HG02840 (cell line): ENCODE measurements around the gene SYNPO.

ENCODE experiments used
- ATAC-seq: cut with Tn5 transposase; IDR thresholded peaks from one replicate; pipeline ENCODE4 v1.9.1; 2021; ENCODE audit warnings: mild to moderate bottlenecking, moderate library complexity, moderate number of reproducible peaks; ENCODE audit not compliant: unreplicated experiment, low FRiP score

Gene SYNPO, protein sequence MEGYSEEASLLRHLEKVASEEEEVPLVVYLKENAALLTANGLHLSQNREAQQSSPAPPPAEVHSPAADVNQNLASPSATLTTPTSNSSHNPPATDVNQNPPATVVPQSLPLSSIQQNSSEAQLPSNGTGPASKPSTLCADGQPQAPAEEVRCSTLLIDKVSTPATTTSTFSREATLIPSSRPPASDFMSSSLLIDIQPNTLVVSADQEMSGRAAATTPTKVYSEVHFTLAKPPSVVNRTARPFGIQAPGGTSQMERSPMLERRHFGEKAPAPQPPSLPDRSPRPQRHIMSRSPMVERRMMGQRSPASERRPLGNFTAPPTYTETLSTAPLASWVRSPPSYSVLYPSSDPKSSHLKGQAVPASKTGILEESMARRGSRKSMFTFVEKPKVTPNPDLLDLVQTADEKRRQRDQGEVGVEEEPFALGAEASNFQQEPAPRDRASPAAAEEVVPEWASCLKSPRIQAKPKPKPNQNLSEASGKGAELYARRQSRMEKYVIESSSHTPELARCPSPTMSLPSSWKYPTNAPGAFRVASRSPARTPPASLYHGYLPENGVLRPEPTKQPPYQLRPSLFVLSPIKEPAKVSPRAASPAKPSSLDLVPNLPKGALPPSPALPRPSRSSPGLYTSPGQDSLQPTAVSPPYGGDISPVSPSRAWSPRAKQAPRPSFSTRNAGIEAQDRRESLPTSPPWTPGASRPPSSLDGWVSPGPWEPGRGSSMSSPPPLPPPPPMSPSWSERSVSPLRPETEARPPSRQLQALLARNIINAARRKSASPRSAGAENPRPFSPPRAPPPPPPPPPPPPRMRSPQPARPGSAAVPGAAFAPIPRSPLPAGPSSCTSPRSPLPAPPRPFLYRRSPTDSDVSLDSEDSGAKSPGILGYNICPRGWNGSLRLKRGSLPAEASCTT

DNA sequence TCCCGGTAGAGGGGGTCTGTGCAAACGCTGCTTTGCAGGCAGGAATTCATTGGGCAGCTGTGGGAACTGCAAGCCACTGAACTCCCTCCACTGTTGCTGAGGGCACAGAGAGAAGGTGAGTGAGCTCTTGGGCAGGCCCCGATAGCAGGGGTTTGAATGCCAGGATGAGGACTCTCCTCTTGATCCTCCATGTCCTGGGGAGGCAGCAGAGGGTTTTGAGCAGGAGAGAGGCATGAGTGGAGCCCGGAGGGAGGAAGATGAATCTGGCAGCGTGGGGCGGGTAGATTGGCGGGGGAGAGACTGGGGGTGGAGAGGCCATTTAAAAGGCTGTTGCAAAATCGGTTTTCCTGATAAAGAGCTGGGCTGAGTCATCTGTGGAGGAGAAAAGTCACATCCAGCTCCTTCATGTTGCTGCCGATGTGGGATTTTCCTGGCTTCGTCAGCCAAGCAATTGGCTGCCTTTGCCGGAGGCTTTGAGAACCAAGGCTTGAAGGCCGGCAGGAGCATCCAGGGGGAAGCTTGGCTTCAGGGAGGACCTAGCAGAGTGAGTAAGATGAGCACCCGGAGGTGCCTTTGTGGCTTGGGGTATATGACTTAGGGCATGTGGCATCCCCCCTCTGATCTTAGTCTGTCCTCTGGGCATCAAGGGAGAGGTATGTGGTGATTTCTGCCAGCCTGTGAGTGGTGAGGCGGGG, at the start of gene SYNPO:
Gene SYNPO (plus strand): TSS at position 350 of the 695 bp plus-strand sequence. CDS start 7,616 bp downstream, outside the sequence.
- ATAC-seq = no peak

- no peak for ATAC-seq
Observed at GRCh38 chr5:150590979-150591695, 49.3 kb upstream of the SYNPO start.

- no peak for ATAC-seq
Observed at GRCh38 chr5:150593593-150593992, 46.9 kb upstream of the SYNPO start.

- no peak for ATAC-seq
Observed at GRCh38 chr5:150593996-150594395, 46.5 kb upstream of the SYNPO start.

- ATAC-seq = no peak
Observed at GRCh38 chr5:150595466-150596031, 44.9 kb upstream of the SYNPO start.

- no peak for ATAC-seq
Observed at GRCh38 chr5:150596313-150596712, 44.1 kb upstream of the SYNPO start.

GRCh38 chr5:150596826-150597225, 43.6 kb upstream of the SYNPO start:
- ATAC-seq = no peak

GRCh38 chr5:150598006-150598405, 42.5 kb upstream of the SYNPO start:
- ATAC-seq = no peak

DNA sequence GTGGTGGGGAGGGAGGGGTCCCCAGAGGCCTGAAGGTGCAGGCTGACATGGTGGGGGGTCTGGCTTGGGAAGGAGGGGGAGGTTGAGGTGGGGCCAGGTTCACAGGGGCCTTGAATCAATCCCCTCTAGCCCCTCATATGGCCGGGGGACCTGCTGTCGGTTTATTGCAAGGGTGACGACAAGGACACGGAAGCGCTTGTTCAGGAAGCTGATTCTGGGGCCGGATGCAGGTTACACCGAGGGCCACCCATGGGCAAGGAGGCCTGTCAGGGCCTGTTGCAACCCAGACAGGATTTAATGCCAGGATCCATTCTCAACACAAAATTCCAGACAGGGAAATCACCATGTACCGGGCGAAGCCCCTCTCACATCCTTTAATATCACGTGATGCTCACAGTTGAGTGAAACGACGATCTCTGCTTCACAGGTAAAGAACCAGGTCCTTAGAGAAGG, 41.6 kb upstream of the SYNPO start:
- no peak for ATAC-seq

GRCh38 chr5:150599281-150599680, 41.2 kb upstream of the SYNPO start:
- no peak for ATAC-seq

- ATAC-seq = no peak
Observed at GRCh38 chr5:150599917-150600511, 40.4 kb upstream of the SYNPO start.

DNA sequence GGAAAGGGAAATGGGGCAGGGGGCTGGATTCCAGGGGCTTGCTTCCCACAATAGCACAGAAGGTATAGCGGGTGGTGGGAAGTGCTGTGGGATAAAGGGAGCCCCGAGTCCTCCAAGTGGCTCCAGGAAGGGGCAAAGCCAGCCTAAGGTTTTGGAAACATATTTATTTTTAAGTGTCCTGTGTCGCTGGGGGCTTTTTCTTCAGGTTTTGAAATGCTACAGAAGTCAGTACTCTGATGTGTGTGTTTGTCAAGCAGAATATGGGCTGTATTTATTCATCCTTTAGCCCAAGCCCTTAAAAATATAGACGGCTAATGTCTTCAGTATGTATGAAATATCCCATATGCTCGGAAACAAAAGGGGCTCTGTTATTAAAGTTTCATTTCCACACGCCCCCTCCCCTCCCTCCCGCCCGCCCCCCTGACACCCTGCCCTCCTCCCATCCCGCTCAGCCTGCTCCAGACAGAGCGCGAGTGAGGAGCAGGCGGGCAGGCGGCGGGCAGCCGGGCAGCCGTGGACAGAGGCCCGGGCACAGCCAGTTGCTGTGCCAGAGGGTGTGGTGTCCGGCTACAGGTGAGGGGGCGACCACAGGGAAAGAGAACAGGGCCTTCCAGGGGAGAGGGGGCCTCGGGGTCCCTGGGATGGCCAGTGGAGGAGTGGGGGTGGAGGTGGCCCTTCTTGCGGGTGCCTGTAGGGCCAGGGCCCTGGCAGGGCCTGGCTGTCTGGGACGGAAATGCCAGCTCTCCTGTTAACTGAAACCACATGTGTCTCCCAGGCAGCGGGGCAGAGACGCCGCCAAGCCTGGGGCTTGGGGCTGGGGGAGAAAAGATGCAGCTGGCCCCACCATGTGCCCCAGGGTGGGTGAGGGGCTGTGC, 39.6 kb upstream of the SYNPO start:
- ATAC-seq = no peak

GRCh38 chr5:150601491-150602345, 38.7 kb upstream of the SYNPO start:
- no peak for ATAC-seq

GRCh38 chr5:150603052-150603451, 37.4 kb upstream of the SYNPO start:
- no peak for ATAC-seq

DNA sequence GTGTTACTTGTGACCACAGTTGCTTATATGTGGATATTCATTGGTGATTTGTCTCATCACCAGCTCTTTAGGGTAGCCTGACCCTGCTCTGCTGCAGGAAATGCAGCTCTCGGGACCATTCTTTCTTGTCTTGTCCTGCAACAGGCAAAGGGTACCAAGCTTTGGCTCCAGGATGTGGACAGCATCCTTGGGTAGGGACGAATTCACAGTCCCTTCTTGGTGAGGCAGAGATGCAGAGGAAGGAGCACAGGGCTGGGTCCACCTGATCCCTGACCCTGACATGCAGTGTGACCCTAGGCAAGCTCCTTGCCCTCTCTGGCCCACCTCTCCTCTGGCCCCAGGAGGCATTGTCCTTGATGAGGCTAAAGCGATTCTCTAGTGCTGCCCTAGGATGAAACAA, 37.0 kb upstream of the SYNPO start:
- ATAC-seq = no peak

DNA sequence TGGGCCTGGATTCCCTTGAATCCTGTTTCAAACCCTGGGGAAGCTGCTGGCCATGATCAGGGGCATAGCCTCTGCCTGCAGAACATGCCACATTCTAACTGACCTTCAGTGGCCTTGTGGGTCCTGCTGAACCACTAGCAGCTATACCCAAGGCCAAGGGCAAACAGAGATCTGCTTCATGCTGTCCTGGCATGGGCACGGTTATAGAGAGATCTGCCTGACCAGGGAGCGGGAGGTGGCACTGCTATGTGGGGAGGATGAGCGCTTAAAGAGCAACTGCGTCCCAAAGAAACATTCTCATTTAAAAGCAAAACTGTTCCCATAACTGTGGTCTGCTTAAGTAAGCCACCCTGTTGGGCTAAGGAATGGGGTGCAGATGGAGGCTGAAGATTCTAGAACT, 36.5 kb upstream of the SYNPO start:
- ATAC-seq = no peak

DNA sequence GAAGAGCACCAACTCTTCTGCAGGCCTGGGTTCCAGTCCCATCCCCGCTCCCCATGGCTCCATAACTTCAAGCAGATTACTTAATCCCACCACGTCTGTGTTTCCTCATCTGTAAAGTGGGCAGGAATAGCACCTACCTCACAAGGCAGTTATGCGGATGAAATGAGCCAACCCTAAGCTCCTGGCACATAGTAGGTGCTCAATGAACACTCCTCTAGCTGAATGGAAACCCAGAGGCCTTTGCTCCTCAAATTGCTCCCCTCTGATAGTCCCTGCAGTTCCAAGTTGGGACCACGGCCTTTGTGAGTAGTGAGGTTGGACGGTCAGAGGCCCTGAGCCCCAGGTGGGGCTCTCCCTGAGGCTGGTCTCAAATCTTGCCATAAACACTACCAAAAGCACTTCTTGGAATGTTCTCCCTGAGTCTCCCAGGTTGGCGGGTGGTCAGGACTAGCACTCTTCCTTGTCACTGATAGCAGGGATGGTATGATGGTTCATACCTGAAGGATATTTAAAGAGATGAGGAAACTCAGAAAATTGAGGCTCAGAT, 35.5 kb upstream of the SYNPO start:
- no peak for ATAC-seq
